Adrenal gland (tissue), 5 donors: Measurements from ENCODE around the gene ANKRD24.

Experiments
- CTCF ChIP-seq, 6 experiments: fragments of 450-650 bp in 4 of 6; fragments of 200-600 bp in 2 of 6; sonication (generic) in 1 of 6; IDR thresholded peaks; 1 replicate in 5 of 6; 2 replicates in 1 of 6; pipeline versions ENCODE4 v1.5.1 to v1.8.0; 2016 to 2021; ENCODE audit warnings: antibody characterized with exemption in 6 of 6, mild to moderate bottlenecking in 2 of 6, moderate library complexity in 1 of 6
- POLR2A ChIP-seq, 2 donors: fragments of 450-650 bp; IDR thresholded peaks; one replicate each; pipeline ENCODE4 v1.6.1; 2017; ENCODE audit warnings: antibody characterized with exemption in 2 of 2, mild to moderate bottlenecking in 2 of 2, moderate library complexity in 1 of 2
- donor health status: DM: no; HTN: no; CAD: no.

GRCh38 chr19:4234862-4235201 lies 52.3 kb downstream of the ANKRD24 start:
- no peak for TF ChIP-seq POLR2A (IDR thresholded peaks at IDR 0.05)
- TF ChIP-seq CTCF (IDR thresholded peaks at IDR 0.05) = no peak
